HG03354 (cell line): ENCODE data around the gene CNTNAP2.

ENCODE experiments used
- ATAC-seq: cut with Tn5 transposase; IDR thresholded peaks from one replicate; pipeline ENCODE4 v1.9.1; 2021; ENCODE audit warnings: mild to moderate bottlenecking; ENCODE audit not compliant: unreplicated experiment, poor library complexity, severe bottlenecking

The CNTNAP2 gene

GRCh38 chr7:148107443-148108127, 1991.0 kb downstream of the CNTNAP2 start:
- ATAC-seq: no peak

- ATAC-seq: no peak
Measured at GRCh38 chr7:148108381-148108780, 1991.8 kb downstream of the CNTNAP2 start.

- ATAC-seq: no peak
Measured at GRCh38 chr7:148110097-148110868, 1993.7 kb downstream of the CNTNAP2 start.

- ATAC-seq: no peak
Measured at GRCh38 chr7:148114804-148115203, 1998.2 kb downstream of the CNTNAP2 start.

GRCh38 chr7:148115308-148115707, 1998.7 kb downstream of the CNTNAP2 start:
- no peak for ATAC-seq

GRCh38 chr7:148116195-148116594, 1999.6 kb downstream of the CNTNAP2 start:
- no peak for ATAC-seq

- no peak for ATAC-seq
Measured at GRCh38 chr7:148116829-148117403, 2000.3 kb downstream of the CNTNAP2 start.

GRCh38 chr7:148118371-148118770, 2001.8 kb downstream of the CNTNAP2 start:
- no peak for ATAC-seq

- ATAC-seq: peak; percentile 62
Measured at GRCh38 chr7:148121401-148121800, 2004.8 kb downstream of the CNTNAP2 start.

- ATAC-seq: peak; percentile 22
Measured at GRCh38 chr7:148121847-148122246, 2005.2 kb downstream of the CNTNAP2 start.

- ATAC-seq: no peak
Measured at GRCh38 chr7:148124477-148124876, 2007.9 kb downstream of the CNTNAP2 start.

- ATAC-seq: no peak
Measured at GRCh38 chr7:148127374-148127773, 2010.8 kb downstream of the CNTNAP2 start.

- no peak for ATAC-seq
Measured at GRCh38 chr7:148129023-148129422, 2012.4 kb downstream of the CNTNAP2 start.

GRCh38 chr7:148135116-148135515, 2018.5 kb downstream of the CNTNAP2 start:
- no peak for ATAC-seq

GRCh38 chr7:148135997-148136396, 2019.4 kb downstream of the CNTNAP2 start:
- no peak for ATAC-seq

GRCh38 chr7:148142660-148143248, 2026.2 kb downstream of the CNTNAP2 start:
- peak; percentile 72 for ATAC-seq

GRCh38 chr7:148144827-148145226, 2028.2 kb downstream of the CNTNAP2 start:
- ATAC-seq: no peak

- ATAC-seq: no peak
Measured at GRCh38 chr7:148146346-148146745, 2029.7 kb downstream of the CNTNAP2 start.

GRCh38 chr7:148147438-148147837, 2030.8 kb downstream of the CNTNAP2 start:
- no peak for ATAC-seq

- no peak for ATAC-seq
Measured at GRCh38 chr7:148148456-148148855, 2031.9 kb downstream of the CNTNAP2 start.
